ENCODE results near the gene CEBPZOS. TPM values are rescaled to one million over a fixed set of nuclear protein-coding genes. Genes with fewer than 3 reads are reported as not detected.
A peak's percentile ranks its signal among the peaks of the same experiment; 100 is the strongest.
"Not testable (repeated sequence)": the region's sequence is repeated elsewhere in the genome, so short reads cannot be mapped to it uniquely, and the experiment has no call there.

CEBPZOS gene
- total and polyA plus RNA-seq, 2 donors = 27.2 to 27.8 TPM

DNA sequence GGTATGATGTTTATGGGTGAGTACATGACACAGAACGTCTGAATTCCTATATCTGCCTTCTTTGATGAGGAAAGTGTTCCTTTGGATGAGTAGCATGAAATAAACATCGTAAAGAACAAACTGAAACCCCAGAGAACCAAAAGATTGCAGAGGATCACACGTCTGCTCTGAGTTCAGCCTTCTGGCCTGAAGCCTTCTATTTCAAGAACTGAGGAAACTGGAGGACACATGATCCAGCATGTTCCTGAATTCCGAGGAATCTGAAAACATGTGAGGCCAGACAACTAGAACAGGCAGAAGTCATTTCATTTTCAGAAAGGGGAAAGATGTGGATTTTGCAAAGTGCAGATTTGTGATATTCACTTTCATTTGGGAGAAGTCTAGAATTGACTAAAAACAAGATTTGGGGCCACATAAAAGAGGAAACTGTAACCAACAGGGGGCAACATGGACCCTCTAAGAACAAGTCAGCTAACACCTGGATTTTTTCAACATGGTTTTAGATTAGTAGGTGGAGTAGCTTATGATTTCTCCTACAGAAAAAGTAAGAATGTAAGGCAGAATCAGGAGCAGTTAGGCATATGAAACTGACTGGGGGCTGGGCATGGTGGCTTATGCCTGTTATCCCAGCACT, 16.2 kb upstream of the CEBPZOS start:
- H3K4me3 ChIP-seq (ENCODE audit: low read depth, low read length) = no peak overlapping the region
- no peaks in the 10 kb centered on the region for H3K4me1 ChIP-seq (ENCODE audit: insufficient read depth)
- 28% methylated on average over 4 of the region's 4 CpGs for WGBS
- H3K36me3 ChIP-seq (ENCODE audit: insufficient read depth) = no peaks in the 10 kb centered on the region
- no peak for DNase-seq (ENCODE audit: extremely low spot score)
- no peak overlapping the region for H3K27ac ChIP-seq (ENCODE audit: low read depth)

DNA sequence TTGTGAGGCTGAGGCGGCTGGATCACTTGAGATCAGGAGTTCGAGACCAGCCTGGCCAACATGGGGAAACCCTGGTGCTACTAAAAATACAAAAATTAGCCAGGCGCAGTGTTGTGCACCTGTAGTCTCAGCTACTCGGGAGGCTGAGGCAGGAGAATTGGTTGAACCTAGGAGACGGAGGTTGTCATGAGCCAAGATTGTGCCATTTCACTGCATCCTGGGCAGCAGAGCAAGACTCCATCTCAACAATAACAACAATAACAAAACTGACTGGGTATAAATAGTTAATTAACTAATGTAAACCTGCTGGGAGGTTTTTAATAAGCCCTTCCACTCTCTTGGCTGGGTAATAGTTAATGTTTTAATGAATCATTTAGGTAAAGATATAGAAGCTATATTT, 15.7 kb upstream of the CEBPZOS start:
- Histone ChIP-seq H3K27ac (ENCODE audit: low read depth) (no peak overlapping the region), H3K4me3 (ENCODE audit: low read depth, low read length) (no peak overlapping the region), H3K36me3 (ENCODE audit: insufficient read depth) (no peaks in the 10 kb centered on the region), H3K4me1 (ENCODE audit: insufficient read depth) (no peaks in the 10 kb centered on the region)
- 93% methylated on average over 5 of the region's 5 CpGs for WGBS
- DNase-seq (ENCODE audit: extremely low spot score) = no peak

DNA sequence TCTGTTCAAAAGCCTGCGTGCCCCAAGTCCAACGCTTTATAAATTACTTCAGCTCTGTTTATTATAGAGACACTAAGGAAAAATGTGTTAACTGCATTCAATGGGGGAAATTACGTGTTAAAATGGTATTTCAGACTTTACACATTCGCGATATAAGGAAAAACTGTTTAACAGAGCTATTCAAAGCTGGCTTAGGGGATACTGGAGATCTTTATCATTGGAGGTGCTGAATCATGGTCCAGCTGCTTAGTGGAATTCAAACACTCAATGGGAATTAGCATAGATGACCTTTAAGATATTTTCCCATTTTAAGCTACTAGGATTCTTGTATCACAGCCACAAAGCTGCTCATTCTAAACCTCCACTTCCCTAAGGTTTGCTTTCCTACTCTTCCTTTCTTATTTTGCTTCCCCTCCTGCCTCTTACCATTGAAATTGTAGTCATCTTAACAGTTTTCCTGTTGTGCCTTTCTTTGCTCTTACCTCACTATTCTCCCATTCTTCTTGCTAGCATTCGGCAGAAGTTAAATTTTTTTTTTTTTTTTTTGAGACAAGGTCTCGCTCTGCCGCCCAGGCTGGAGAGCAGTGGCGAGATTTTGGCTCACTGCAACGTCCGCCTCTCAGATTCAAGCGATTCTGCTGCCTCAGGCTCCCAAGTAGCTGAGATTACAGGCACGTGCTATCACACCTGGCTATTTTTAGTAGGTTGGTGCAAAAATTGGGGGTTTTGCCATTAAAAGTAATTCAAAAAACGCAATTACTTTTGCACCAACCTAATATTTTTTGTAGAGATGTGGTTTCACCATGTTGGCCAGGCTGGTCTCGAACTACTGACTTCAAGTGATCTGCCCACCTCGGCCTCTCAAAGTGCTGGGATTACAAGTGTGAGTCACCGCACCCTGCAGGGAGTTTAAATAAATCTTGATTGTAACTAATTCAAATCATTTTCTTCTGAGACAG, 14.3 kb upstream of the CEBPZOS start:
- Histone ChIP-seq H3K36me3 (ENCODE audit: insufficient read depth) (no peaks in the 10 kb centered on the region), H3K27ac (ENCODE audit: low read depth) (no peak overlapping the region), H3K4me3 (ENCODE audit: low read depth, low read length) (no peak overlapping the region), H3K4me1 (ENCODE audit: insufficient read depth) (no peaks in the 10 kb centered on the region)
- 67% methylated on average over 17 of the region's 17 CpGs for WGBS
- no peak for DNase-seq (ENCODE audit: extremely low spot score)

- Histone ChIP-seq H3K36me3 (ENCODE audit: insufficient read depth) (no peaks in the 10 kb centered on the region), H3K4me1 (ENCODE audit: insufficient read depth) (no peaks in the 10 kb centered on the region), H3K4me3 (ENCODE audit: low read depth, low read length) (no peak within 1 kb of the TSS), H3K27ac (ENCODE audit: low read depth) (no peak within 1 kb of the TSS)
- DNase-seq (ENCODE audit: extremely low spot score) = no peak
- 94% methylated on average over 2 of the region's 2 CpGs for WGBS
Observed at GRCh38 chr2:37188570-37188969, 7.7 kb upstream of the CEBPZOS start, which contains the start of gene SULT6B1. SULT6B1 (minus strand) TSS chr2:37188670; CDS start chr2:37188640, 30 bp downstream.

DNA sequence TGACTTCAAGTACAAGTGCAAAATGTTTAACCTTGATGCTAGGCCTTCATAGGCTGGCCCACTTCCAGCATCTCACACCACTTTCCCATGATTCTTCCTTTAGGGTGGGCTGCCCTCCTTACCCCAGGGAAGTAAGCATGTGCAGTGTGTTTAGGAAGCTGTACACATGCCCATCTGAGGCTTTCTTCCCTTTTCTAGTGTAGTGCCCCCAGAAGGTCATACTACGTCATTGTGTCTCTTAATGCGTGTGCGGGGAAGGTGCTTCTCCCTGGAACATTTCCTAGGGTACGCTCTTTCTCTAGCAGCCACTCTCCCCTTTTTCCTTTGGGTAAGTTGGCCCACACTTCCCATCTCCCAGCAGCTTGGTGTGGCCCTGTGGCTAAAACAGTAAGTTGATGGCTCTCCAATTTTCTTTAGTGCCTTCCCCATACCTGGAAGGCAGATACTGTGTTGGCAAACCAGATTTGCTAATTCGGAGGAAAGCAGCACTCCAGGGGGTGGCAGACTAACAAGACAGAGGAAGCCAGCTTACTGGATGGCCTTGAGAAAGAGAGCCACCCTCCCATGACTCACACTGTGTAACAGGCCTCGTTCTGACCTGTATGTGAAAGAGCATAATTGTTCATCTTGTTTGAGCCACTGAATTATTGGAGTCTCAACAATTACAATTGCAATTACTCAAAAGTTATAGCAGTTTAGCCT, 6.7 kb upstream of the CEBPZOS start:
- Histone ChIP-seq H3K4me3 (ENCODE audit: low read depth, low read length) (no peak overlapping the region), H3K27ac (ENCODE audit: low read depth) (no peak overlapping the region), H3K36me3 (ENCODE audit: insufficient read depth) (no peaks in the 10 kb centered on the region), H3K4me1 (ENCODE audit: insufficient read depth) (no peaks in the 10 kb centered on the region)
- WGBS = 77% methylated on average over 6 of the region's 6 CpGs
- no peak for DNase-seq (ENCODE audit: extremely low spot score)

- no peak overlapping the region for H3K27ac ChIP-seq (ENCODE audit: low read depth)
Observed at GRCh38 chr2:37190290-37190689, 6.0 kb upstream of the CEBPZOS start.

GRCh38 chr2:37191253-37191652, 5.0 kb upstream of the CEBPZOS start:
- Histone ChIP-seq H3K4me3 (ENCODE audit: low read depth, low read length) (no peak overlapping the region), H3K36me3 (ENCODE audit: insufficient read depth) (no peaks in the 10 kb centered on the region), H3K27ac (ENCODE audit: low read depth) (no peak overlapping the region), H3K4me1 (ENCODE audit: insufficient read depth) (no peaks in the 10 kb centered on the region)
- 78% methylated on average over 4 of the region's 4 CpGs for WGBS
- DNase-seq (ENCODE audit: extremely low spot score) = no peak

More at GRCh38 chr2:37190290-37190689, 6.0 kb upstream of the CEBPZOS start:
- no peak for DNase-seq (ENCODE audit: extremely low spot score)
- Histone ChIP-seq H3K36me3 (ENCODE audit: insufficient read depth) (no peaks in the 10 kb centered on the region), H3K4me3 (ENCODE audit: low read depth, low read length) (no peak overlapping the region), H3K4me1 (ENCODE audit: insufficient read depth) (no peaks in the 10 kb centered on the region)
- WGBS = 83% methylated on average over 4 of the region's 4 CpGs

DNA sequence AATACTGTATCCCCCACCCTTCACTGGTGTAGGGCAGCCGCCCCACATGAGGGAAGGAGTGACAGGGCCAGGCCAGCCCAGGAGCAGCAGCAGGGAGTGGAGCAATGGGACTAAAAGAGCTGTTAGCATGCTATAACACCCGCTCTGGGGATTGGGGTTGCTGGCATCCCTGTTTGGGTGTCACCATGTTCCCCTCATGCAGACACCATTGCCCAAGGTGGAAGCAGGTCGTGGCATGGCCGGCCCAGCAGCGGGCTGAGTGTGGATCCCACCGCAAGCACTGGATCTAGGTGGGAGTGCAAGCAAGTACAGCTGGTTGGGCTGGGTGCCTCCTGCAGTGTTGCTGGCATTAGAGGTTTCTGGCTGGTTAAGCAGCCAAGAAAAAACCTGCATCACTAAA, 4.5 kb upstream of the CEBPZOS start:
- WGBS = 77% methylated on average over 6 of the region's 6 CpGs
- Histone ChIP-seq H3K4me3 (ENCODE audit: low read depth, low read length) (no peak overlapping the region), H3K36me3 (ENCODE audit: insufficient read depth) (no peaks in the 10 kb centered on the region), H3K4me1 (ENCODE audit: insufficient read depth) (no peaks in the 10 kb centered on the region), H3K27ac (ENCODE audit: low read depth) (no peak overlapping the region)
- no peak for DNase-seq (ENCODE audit: extremely low spot score)

DNA sequence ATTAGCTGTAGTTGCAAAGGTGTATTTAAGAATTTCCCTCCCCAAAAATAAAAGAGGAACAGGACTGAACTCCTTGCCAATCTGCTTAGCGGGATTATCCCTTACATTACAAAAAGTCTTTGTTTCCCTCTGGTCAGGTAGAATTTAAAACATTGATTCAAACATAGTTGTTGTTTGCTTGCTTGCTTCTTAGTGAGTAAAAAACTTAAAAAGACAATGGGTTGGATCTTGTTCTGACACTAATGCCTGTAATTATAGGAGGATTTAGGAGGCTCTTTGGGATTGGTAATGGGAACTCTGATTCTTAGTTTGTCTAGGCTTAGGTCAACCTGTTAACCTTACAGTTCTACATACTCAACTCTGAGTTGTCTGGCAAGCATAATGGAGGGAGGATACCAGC, 3.7 kb upstream of the CEBPZOS start:
- Histone ChIP-seq H3K4me1 (ENCODE audit: insufficient read depth) (peaks cover 1% of the 10 kb centered on the region), H3K36me3 (ENCODE audit: insufficient read depth) (no peaks in the 10 kb centered on the region), H3K27ac (ENCODE audit: low read depth) (no peak overlapping the region), H3K4me3 (ENCODE audit: low read depth, low read length) (no peak overlapping the region)
- DNase-seq (ENCODE audit: extremely low spot score) = no peak
- 88% methylated on average over 1 of the region's 1 CpG for WGBS

- peak overlapping the region; percentile 87 for H3K4me3 ChIP-seq (ENCODE audit: low read depth, low read length)
- 84% methylated on average over 20 of the region's 20 CpGs for WGBS
- not testable (repeated sequence) for H3K27ac ChIP-seq (ENCODE audit: low read depth); H3K36me3 ChIP-seq (ENCODE audit: insufficient read depth); H3K4me1 ChIP-seq (ENCODE audit: insufficient read depth); DNase-seq (ENCODE audit: extremely low spot score)
Observed at GRCh38 chr2:37195862-37196319, 405 bp upstream of the CEBPZOS start.

GRCh38 chr2:37198681-37199065, 2.4 kb downstream of the CEBPZOS start:
- no peak overlapping the region for H3K27ac ChIP-seq (ENCODE audit: low read depth)
- peaks cover 1% of the 10 kb centered on the region for H3K4me1 ChIP-seq (ENCODE audit: insufficient read depth)
- no peak overlapping the region for H3K4me3 ChIP-seq (ENCODE audit: low read depth, low read length)
- peaks cover 2% of the 10 kb centered on the region for H3K36me3 ChIP-seq (ENCODE audit: insufficient read depth)
- 88% methylated on average over 8 of the region's 8 CpGs for WGBS
- DNase-seq (ENCODE audit: extremely low spot score) = no peak

DNA sequence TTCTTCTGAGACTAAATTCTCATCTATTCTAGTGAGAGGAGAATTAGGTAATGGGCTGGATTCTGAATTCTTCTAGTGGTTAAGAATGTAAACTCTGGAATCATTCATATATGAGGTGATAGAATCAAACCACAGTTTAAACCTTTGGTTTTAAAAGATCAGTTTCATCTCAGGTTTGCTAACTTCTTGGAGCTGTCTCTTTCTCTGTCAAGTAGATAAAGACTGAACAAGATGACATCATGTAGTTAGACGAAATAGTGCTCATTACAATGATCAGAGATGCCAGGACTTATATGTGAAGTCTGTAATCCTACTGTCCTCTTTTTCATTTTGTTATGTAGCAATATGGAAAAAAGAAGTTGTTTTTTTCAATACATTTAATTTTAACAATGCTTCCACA, 4.9 kb downstream of the CEBPZOS start:
- no peak for DNase-seq (ENCODE audit: extremely low spot score)
- H3K4me3 ChIP-seq (ENCODE audit: low read depth, low read length) = no peak overlapping the region
- H3K27ac ChIP-seq (ENCODE audit: low read depth) = no peak overlapping the region
- WGBS = 78% methylated on average over 1 of the region's 1 CpG
- H3K36me3 ChIP-seq (ENCODE audit: insufficient read depth) = peaks cover 5% of the 10 kb centered on the region
- peaks cover 1% of the 10 kb centered on the region for H3K4me1 ChIP-seq (ENCODE audit: insufficient read depth)

DNA sequence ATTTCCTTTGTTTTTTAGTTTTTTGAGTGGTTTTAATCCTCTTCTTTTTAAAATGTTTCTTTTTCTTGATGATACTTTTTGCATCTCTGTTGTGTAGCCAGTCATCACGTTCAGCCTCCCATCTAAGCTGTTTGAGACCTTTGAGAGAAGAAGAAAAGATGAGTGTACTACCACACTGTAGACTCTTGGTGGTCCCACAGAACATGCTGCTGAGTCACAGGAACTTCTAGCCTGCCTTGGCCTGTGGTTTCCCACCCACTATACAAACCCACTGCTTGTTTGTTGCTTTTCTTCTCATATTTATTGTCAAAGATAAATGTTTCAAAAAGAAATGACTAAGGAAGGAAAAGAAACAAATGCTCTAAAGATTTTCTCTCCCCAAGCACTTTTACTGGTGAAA, 5.5 kb downstream of the CEBPZOS start:
- DNase-seq (ENCODE audit: extremely low spot score) = no peak
- Histone ChIP-seq H3K4me3 (ENCODE audit: low read depth, low read length) (no peak overlapping the region), H3K27ac (ENCODE audit: low read depth) (no peak overlapping the region), H3K36me3 (ENCODE audit: insufficient read depth) (peaks cover 8% of the 10 kb centered on the region), H3K4me1 (ENCODE audit: insufficient read depth) (peaks cover 1% of the 10 kb centered on the region)
- WGBS = 95% methylated on average over 1 of the region's 1 CpG

All from urinary bladder (tissue), 4 donors.